ENCODE measurements around the gene PSMD11.
"Not testable (repeated sequence)": the region's sequence is repeated elsewhere in the genome, so short reads cannot be mapped to it uniquely, and the experiment has no call there.

- TF ChIP-seq, protein P1, sequence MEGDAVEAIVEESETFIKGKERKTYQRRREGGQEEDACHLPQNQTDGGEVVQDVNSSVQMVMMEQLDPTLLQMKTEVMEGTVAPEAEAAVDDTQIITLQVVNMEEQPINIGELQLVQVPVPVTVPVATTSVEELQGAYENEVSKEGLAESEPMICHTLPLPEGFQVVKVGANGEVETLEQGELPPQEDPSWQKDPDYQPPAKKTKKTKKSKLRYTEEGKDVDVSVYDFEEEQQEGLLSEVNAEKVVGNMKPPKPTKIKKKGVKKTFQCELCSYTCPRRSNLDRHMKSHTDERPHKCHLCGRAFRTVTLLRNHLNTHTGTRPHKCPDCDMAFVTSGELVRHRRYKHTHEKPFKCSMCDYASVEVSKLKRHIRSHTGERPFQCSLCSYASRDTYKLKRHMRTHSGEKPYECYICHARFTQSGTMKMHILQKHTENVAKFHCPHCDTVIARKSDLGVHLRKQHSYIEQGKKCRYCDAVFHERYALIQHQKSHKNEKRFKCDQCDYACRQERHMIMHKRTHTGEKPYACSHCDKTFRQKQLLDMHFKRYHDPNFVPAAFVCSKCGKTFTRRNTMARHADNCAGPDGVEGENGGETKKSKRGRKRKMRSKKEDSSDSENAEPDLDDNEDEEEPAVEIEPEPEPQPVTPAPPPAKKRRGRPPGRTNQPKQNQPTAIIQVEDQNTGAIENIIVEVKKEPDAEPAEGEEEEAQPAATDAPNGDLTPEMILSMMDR (IDR thresholded peaks at IDR 0.05) = not testable (repeated sequence)
- TF ChIP-seq POLR2A (IDR thresholded peaks at IDR 0.05) = not testable (repeated sequence)
These were observed 6.1 kb downstream of the PSMD11 start for GRCh38 chr17:32450379-32450778.

Data from right lobe of liver (tissue), 4 donors.